H1 (cell line): ENCODE data around the gene NSD2. TPM values are rescaled to one million over a fixed set of nuclear protein-coding genes. Genes with fewer than 3 reads are reported as not detected.

Source experiments
- CTCF ChIA-PET: fragments of 300-600 bp; sonication (Branson Sonifier 250); formaldehyde crosslinking; loops from one replicate; lab custom pipeline; 2021; ENCODE audit not compliant: partially characterized antibody; lab: Charles Lee
- POLR2A ChIA-PET: fragments of 300-600 bp; sonication (Branson Sonifier 250); formaldehyde crosslinking; loops from one replicate; lab custom pipeline; 2021; ENCODE audit warnings: inconsistent platforms; ENCODE audit not compliant: partially characterized antibody; lab: Charles Lee
- DNase-seq, 2 experiments: peaks; one replicate each; pipeline versions ENCODE4 v3.0.0 to v3.0.0-alpha.2; 2010 to 2022; ENCODE audit warnings: low spot score in 2 of 2, low read depth in 1 of 2, mixed read lengths in 1 of 2
- FAIRE-seq: peaks from 2 replicates; lab custom pipeline; 2011; peaks lifted over from hg19 to GRCh38; lab: Jason Lieb, UNC
- H2AFZ ChIP-seq: 2 replicates; pipeline ENCODE4 v1.8.1; 2012; ENCODE audit warnings: low read length, inconsistent platforms
- H2AK5ac ChIP-seq: 2 replicates; pipeline ENCODE4 v1.6.1; 2013; ENCODE audit warnings: low read depth, low read length
- H2BK120ac ChIP-seq: replicated peaks from 2 replicates; pipeline ENCODE3; 2013; ENCODE audit warnings: low read depth, low read length, inconsistent platforms
- H2BK12ac ChIP-seq: 2 replicates; pipeline ENCODE4 v1.6.1; 2013; ENCODE audit warnings: low read depth, low read length
- H2BK15ac ChIP-seq: 2 replicates; pipeline ENCODE4 v1.6.1; 2013; ENCODE audit warnings: low read length
- H2BK20ac ChIP-seq: 2 replicates; pipeline ENCODE4 v1.6.1; 2013; ENCODE audit warnings: low read length
- H2BK5ac ChIP-seq: 2 replicates; pipeline ENCODE4 v1.6.1; 2013; ENCODE audit warnings: low read depth, low read length
- H3K14ac ChIP-seq: 2 replicates; pipeline ENCODE4 v1.6.1; 2013; ENCODE audit warnings: inconsistent platforms; ENCODE audit not compliant: insufficient read length
- H3K18ac ChIP-seq: 2 replicates; pipeline ENCODE4 v1.6.1; 2013; ENCODE audit warnings: low read length; ENCODE audit errors: extremely low read depth
- H3K23ac ChIP-seq: 2 replicates; pipeline ENCODE4 v1.6.1; 2013; ENCODE audit warnings: inconsistent platforms; ENCODE audit not compliant: insufficient read length
- H3K23me2 ChIP-seq: 2 replicates; pipeline ENCODE4 v1.6.1; 2013; ENCODE audit warnings: low read depth, low read length
- H3K27ac ChIP-seq: 2 replicates; pipeline ENCODE4 v1.6.1; 2011; ENCODE audit warnings: low read depth, low read length, inconsistent platforms
- H3K27me3 ChIP-seq, 4 experiments: replicated peaks in 1 of 4; 1 replicate in 1 of 4; 2 replicates in 3 of 4; pipeline versions ENCODE4 v1.6.1 to v1.8.1; 2011 to 2013; ENCODE audit warnings: low read length in 3 of 4, mild to moderate bottlenecking in 3 of 4, inconsistent platforms in 2 of 4, mixed read lengths in 2 of 4, moderate library complexity in 1 of 4; ENCODE audit not compliant: control insufficient read depth in 3 of 4, insufficient read depth in 3 of 4; ENCODE audit errors: extremely low read depth in 1 of 4
- H3K36me3 ChIP-seq, 4 experiments: 2 replicates each; pipeline versions ENCODE4 v1.6.1 to v1.8.1; 2011 to 2013; ENCODE audit warnings: mild to moderate bottlenecking in 4 of 4, low read length in 3 of 4, moderate library complexity in 2 of 4, control low read depth in 1 of 4, inconsistent platforms in 1 of 4; ENCODE audit not compliant: insufficient read depth in 4 of 4, control insufficient read depth in 2 of 4
- H3K4ac ChIP-seq: replicated peaks from 2 replicates; pipeline ENCODE3; 2013; ENCODE audit warnings: low read length, low read depth, mixed read lengths, inconsistent platforms; ENCODE audit not compliant: insufficient read length
- H3K4me1 ChIP-seq, 4 experiments: replicated peaks in 1 of 4; 1 replicate in 1 of 4; 2 replicates in 3 of 4; pipeline versions ENCODE4 v1.6.1 to v1.8.1; 2011 to 2013; ENCODE audit warnings: low read length in 3 of 4, inconsistent platforms in 2 of 4, mixed read lengths in 1 of 4; ENCODE audit not compliant: insufficient read depth in 4 of 4, control insufficient read depth in 3 of 4
- H3K4me2 ChIP-seq, 2 experiments: 2 replicates each; pipeline versions ENCODE4 v1.6.1 to v1.8.1; 2011 to 2013; ENCODE audit warnings: low read depth in 2 of 2, low read length in 2 of 2, control low read depth in 1 of 2, inconsistent platforms in 1 of 2, mild to moderate bottlenecking in 1 of 2; ENCODE audit not compliant: insufficient read depth in 1 of 2
- H3K4me3 ChIP-seq, 4 experiments: fragments of 200-600, 300-600 bp in 1 of 4; sonication (generic), shearing (Covaris generic), sonication (Bioruptor Twin) in 1 of 4; 2 replicates each; pipeline versions ENCODE4 v1.5.1 to v1.8.1; 2011 to 2016; ENCODE audit warnings: low read length in 4 of 4, low read depth in 3 of 4, control low read depth in 2 of 4, inconsistent platforms in 2 of 4, mild to moderate bottlenecking in 2 of 4, mixed read lengths in 1 of 4, moderate library complexity in 1 of 4; ENCODE audit not compliant: insufficient read depth in 2 of 4; ENCODE audit errors: extremely low read depth in 1 of 4
- H3K56ac ChIP-seq: replicated peaks from 2 replicates; pipeline ENCODE3; 2013; ENCODE audit warnings: low read depth, mild to moderate bottlenecking, mixed read lengths, low read length, inconsistent platforms; ENCODE audit not compliant: insufficient read length
- H3K79me1 ChIP-seq: 2 replicates; pipeline ENCODE4 v1.6.1; 2013; ENCODE audit warnings: low read depth, low read length, control low read depth
- H3K79me2 ChIP-seq, 2 experiments: 2 replicates each; pipeline versions ENCODE4 v1.6.1 to v1.8.1; 2012 to 2013; ENCODE audit warnings: low read length in 2 of 2, mild to moderate bottlenecking in 2 of 2, inconsistent platforms in 1 of 2; ENCODE audit not compliant: insufficient read depth in 2 of 2, control insufficient read depth in 1 of 2
- H3K9ac ChIP-seq, 4 experiments: replicated peaks in 1 of 4; 1 replicate in 1 of 4; 2 replicates in 3 of 4; pipeline versions ENCODE4 v1.6.1 to v1.8.1; 2011 to 2013; ENCODE audit warnings: low read depth in 3 of 4, low read length in 3 of 4, control low read depth in 2 of 4, mild to moderate bottlenecking in 2 of 4, moderate library complexity in 2 of 4, inconsistent platforms in 1 of 4; ENCODE audit errors: extremely low read depth in 1 of 4
- H3K9me3 ChIP-seq, 2 experiments: 2 replicates each; pipeline versions ENCODE4 v1.6.1 to v1.8.1; 2012 to 2013; ENCODE audit warnings: mild to moderate bottlenecking in 2 of 2, moderate library complexity in 2 of 2, control low read depth in 1 of 2, inconsistent platforms in 1 of 2, low read depth in 1 of 2, low read length in 1 of 2, mixed read lengths in 1 of 2; ENCODE audit not compliant: insufficient read depth in 2 of 2
- H4K20me1 ChIP-seq, 2 experiments: replicated peaks in 1 of 2; 2 replicates each; pipeline versions ENCODE3 to v1.8.1; 2011 to 2013; ENCODE audit warnings: inconsistent platforms in 2 of 2, low read length in 2 of 2, mild to moderate bottlenecking in 1 of 2; ENCODE audit not compliant: insufficient read depth in 2 of 2, control insufficient read depth in 1 of 2
- H4K5ac ChIP-seq: 2 replicates; pipeline ENCODE4 v1.6.1; 2013; ENCODE audit warnings: low read length, low read depth, mixed read lengths, inconsistent platforms; ENCODE audit not compliant: insufficient read length
- H4K8ac ChIP-seq: 2 replicates; pipeline ENCODE4 v1.8.0; 2013; ENCODE audit warnings: mild to moderate bottlenecking, moderate library complexity, low read length, inconsistent platforms; ENCODE audit not compliant: insufficient read depth; ENCODE audit errors: extremely low read depth
- H4K91ac ChIP-seq: replicated peaks from 2 replicates; pipeline ENCODE3; 2013; ENCODE audit warnings: low read length, mixed read lengths, inconsistent platforms; ENCODE audit not compliant: insufficient read length
- CTBP2 ChIP-seq: IDR thresholded peaks from 2 replicates; pipeline ENCODE4 v1.7.0; 2011; ENCODE audit warnings: borderline replicate concordance, mild to moderate bottlenecking, moderate library complexity, mixed read lengths, low read length; ENCODE audit not compliant: insufficient read depth, insufficient read length
- JUN ChIP-seq: IDR thresholded peaks from 2 replicates; pipeline ENCODE4 v1.6.1; 2011; ENCODE audit warnings: low read depth, mild to moderate bottlenecking, improper control_type of control experiment, low read length
- NRF1 ChIP-seq: IDR thresholded peaks from 2 replicates; pipeline ENCODE4 v1.6.1; 2011; ENCODE audit warnings: mild to moderate bottlenecking, low read depth, low read length, improper control_type of control experiment
- SIN3A ChIP-seq, 2 experiments: IDR thresholded peaks in 1 of 2; conservative IDR thresholded peaks in 1 of 2; 2 replicates each; pipeline ENCODE4 v1.6.1; 2011 to 2012; ENCODE audit warnings: low read length in 2 of 2, improper control_type of control experiment in 1 of 2, low read depth in 1 of 2, mild to moderate bottlenecking in 1 of 2
- WGBS, 2 experiments: shearing (Covaris generic) in 1 of 2; methylation state at CpG; one replicate each; pipeline versions ENCODE4 v1.1.6 to v1.1.7; 2013 to 2015; ENCODE audit warnings: low lambda C conversion rate in 2 of 2, mixed read lengths in 2 of 2, inconsistent platforms in 1 of 2, low coverage in 1 of 2, missing lambda C conversion rate in 1 of 2; ENCODE audit not compliant: insufficient replicate concordance in 2 of 2, insufficient coverage in 1 of 2, insufficient read length in 1 of 2; ENCODE audit errors: extremely low coverage in 1 of 2, missing lambda C conversion rate in 1 of 2; 5-methylcytosine and 5-hydroxymethylcytosine counted together
- polyA plus RNA-seq, 7 experiments: library from polyadenylated mRNA; depleted of rRNA in 3 of 7; stranded (reverse) in 5 of 7; unstranded in 2 of 7; fragments of >200 nt in 5 of 7; fragments of 200-250 nt in 2 of 7; gene quantifications; 1 replicate in 5 of 7; 2 replicates in 1 of 7; 4 replicates in 1 of 7; pipeline versions ENCODE4 v1.2.1 to v1.2.3, GENCODE V29; 2011 to 2013; ENCODE audit warnings: missing spikeins in 2 of 7, mixed read lengths in 2 of 7
- total RNA-seq: library from RNA; stranded (reverse); fragmentation: NEBNext Ultra II Directional; extraction: Animal tissue kit (Norgen Biotek cat#: 25700); gene quantifications from 2 replicates; pipeline ENCODE4 v1.2.1, GENCODE V29; 2021
- TF ChIP-seq, protein P1 (sequence below): IDR thresholded peaks from 2 replicates; pipeline ENCODE4 v1.6.1; 2012; ENCODE audit warnings: low read length, inconsistent platforms

Gene NSD2
- total and polyA plus RNA-seq, 2 of the 8 experiments (the other 6 are each of a cell fraction or from before 2014, with no cell fraction given): 26.7 to 129 TPM

DNA sequence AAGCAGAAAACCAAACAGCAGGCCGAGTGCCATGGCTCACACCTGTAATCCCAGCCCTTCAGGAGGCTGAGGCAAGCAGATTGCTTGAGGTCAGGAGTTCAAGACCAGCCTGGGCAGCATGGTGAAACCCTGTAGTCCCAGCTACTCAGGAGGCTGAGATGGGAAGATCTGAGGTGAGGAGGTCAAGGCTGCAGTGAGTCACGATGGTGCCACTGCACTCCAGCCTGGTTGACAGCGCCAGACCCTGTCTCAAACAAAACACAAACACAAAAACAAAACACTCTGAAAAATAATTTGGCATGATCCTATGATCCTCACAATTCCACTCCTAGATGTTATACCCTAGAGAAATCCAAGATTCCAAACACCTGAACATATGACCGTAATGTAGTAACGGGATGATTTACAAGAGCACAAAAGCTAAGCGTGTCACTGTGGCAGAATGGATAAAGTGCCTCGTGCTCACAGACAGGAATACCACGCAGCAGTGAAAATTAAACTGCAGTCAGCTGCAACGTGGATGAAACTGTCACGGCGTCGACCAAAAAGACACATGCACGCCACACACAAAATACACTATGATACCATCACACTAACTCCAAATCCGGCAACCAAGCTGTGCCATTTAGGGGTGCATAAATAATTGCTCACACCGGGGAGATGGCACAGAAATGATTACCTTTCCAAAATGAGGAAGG lies 135.9 kb downstream of the NSD2 start:
- H4K8ac ChIP-seq: no peak overlapping the region; the same call in 1 of the 2 replicates
- H3K79me2 ChIP-seq: peaks cover 30 to 62% of the 10 kb centered on the region in 2 experiments
- peaks cover 0 to 3% (median 0%) of the 10 kb centered on the region in 4 experiments; a peak in 2 of 7 replicates for H3K4me1 ChIP-seq
- no peak overlapping the region for H3K14ac ChIP-seq
- H2BK12ac ChIP-seq: no peak overlapping the region
- H3K27me3 ChIP-seq: peaks cover 0 to 3% (median 0%) of the 10 kb centered on the region in 4 experiments; a peak in 1 of 7 replicates
- peaks cover 14% of the 10 kb centered on the region for H3K79me1 ChIP-seq
- WGBS, 2 experiments: 91% methylated on average over 15 of the region's 15 CpGs; no CpG with 5 or more reads in 1 of the 2 experiments
- ChIA-PET CTCF (interaction anchor here (1.2 kb wide), 1 partner anchor 16 kb away, joined by 3 read pairs; no protein-coding TSS in a partner anchor), POLR2A (interaction anchor here (1.0 to 1.4 kb wide), 3 partner anchors 9 to 459 kb away, joined by 3 read pairs; no protein-coding TSS in a partner anchor)
- no peak overlapping the region for H3K18ac ChIP-seq
- no peak overlapping the region for H2BK15ac ChIP-seq
- no peak overlapping the region for H3K4ac ChIP-seq
- H3K36me3 ChIP-seq: peaks cover 0 to 13% (median 3%) of the 10 kb centered on the region in 4 experiments; a peak in 4 of 8 replicates
- H2AK5ac ChIP-seq: no peak overlapping the region
- no peak for FAIRE-seq
- no peak overlapping the region for H4K91ac ChIP-seq
- DNase-seq: no peak
- no peak overlapping the region for H3K23ac ChIP-seq
- no peak overlapping the region for H3K56ac ChIP-seq
- no peak overlapping the region for H2AFZ ChIP-seq
- H3K23me2 ChIP-seq: no peaks in the 10 kb centered on the region; the same call in 1 of the 2 replicates
- H3K27ac ChIP-seq: no peak overlapping the region
- H3K9me3 ChIP-seq: no peaks in the 10 kb centered on the region
- peaks cover 10 to 17% of the 10 kb centered on the region in 2 experiments for H4K20me1 ChIP-seq
- peak overlapping the region in 1 of 4 experiments; percentile 56; a peak in 1 of 7 replicates for H3K9ac ChIP-seq
- no peak for TF ChIP-seq JUN
- TF ChIP-seq, protein P1, sequence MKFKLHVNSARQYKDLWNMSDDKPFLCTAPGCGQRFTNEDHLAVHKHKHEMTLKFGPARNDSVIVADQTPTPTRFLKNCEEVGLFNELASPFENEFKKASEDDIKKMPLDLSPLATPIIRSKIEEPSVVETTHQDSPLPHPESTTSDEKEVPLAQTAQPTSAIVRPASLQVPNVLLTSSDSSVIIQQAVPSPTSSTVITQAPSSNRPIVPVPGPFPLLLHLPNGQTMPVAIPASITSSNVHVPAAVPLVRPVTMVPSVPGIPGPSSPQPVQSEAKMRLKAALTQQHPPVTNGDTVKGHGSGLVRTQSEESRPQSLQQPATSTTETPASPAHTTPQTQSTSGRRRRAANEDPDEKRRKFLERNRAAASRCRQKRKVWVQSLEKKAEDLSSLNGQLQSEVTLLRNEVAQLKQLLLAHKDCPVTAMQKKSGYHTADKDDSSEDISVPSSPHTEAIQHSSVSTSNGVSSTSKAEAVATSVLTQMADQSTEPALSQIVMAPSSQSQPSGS: no peak
- no peak for TF ChIP-seq SIN3A (conservative IDR thresholded peaks at IDR 0.05 in 1 of 2, IDR thresholded peaks at IDR 0.05 in 1 of 2; ENCODE audit: low read depth in 1 of 2, low read length in 2 of 2)
- TF ChIP-seq CTBP2: no peak
- TF ChIP-seq NRF1: no peak
- no peak overlapping the region for H2BK5ac ChIP-seq
- peak overlapping the region; percentile 89 to 98 (median 94); a peak in 7 of 8 replicates for H3K4me3 ChIP-seq
- no peak overlapping the region for H4K5ac ChIP-seq
- H2BK20ac ChIP-seq: no peak overlapping the region; the same call in 1 of the 2 replicates
- H3K4me2 ChIP-seq: peak overlapping the region; percentile 40 to 75
- H2BK120ac ChIP-seq: no peak overlapping the region
